CD4-positive, alpha-beta T cell treated with Interleukin-6 at 100 ng/mL for 8 hours (primary cell): ENCODE measurements around the gene TRAF3.

Source experiments
- DNase-seq: peaks from one replicate; pipeline ENCODE4 v3.0.0-alpha.2; 2020; ENCODE audit warnings: mixed read lengths, low spot score

The TRAF3 gene

GRCh38 chr14:102776761-102777710 lies at the start of gene TRAF3:
Gene TRAF3 (plus strand): TSS chr14:102777449. CDS start chr14:102870202, 92,753 bp downstream.
- DNase-seq: peak; percentile 87

- no peak for DNase-seq
Measured at GRCh38 chr14:102728501-102728900, 48.7 kb upstream of the TRAF3 start.

- no peak for DNase-seq
Measured at GRCh38 chr14:102729268-102729667, 48.0 kb upstream of the TRAF3 start.

- DNase-seq: no peak
Measured at GRCh38 chr14:102729825-102730224, 47.4 kb upstream of the TRAF3 start.

- no peak for DNase-seq
Measured at GRCh38 chr14:102731101-102731870, 46.0 kb upstream of the TRAF3 start.

- no peak for DNase-seq
Measured at GRCh38 chr14:102731871-102732800, 45.1 kb upstream of the TRAF3 start.

GRCh38 chr14:102732924-102733323 lies 44.3 kb upstream of the TRAF3 start:
- no peak for DNase-seq

GRCh38 chr14:102733326-102733725 lies 43.9 kb upstream of the TRAF3 start:
- no peak for DNase-seq

- DNase-seq: no peak
Measured at GRCh38 chr14:102734436-102734835, 42.8 kb upstream of the TRAF3 start.

GRCh38 chr14:102736956-102737355 lies 40.3 kb upstream of the TRAF3 start:
- DNase-seq: no peak

GRCh38 chr14:102737402-102738372 lies 39.6 kb upstream of the TRAF3 start:
- DNase-seq: no peak

GRCh38 chr14:102738373-102739189 lies 38.7 kb upstream of the TRAF3 start:
- DNase-seq: no peak

- DNase-seq: no peak
Measured at GRCh38 chr14:102739190-102739469, 38.1 kb upstream of the TRAF3 start.

- no peak for DNase-seq
Measured at GRCh38 chr14:102746634-102747438, 30.4 kb upstream of the TRAF3 start.

- DNase-seq: no peak
Measured at GRCh38 chr14:102748806-102749205, 28.4 kb upstream of the TRAF3 start.

GRCh38 chr14:102749393-102750305 lies 27.6 kb upstream of the TRAF3 start:
- no peak for DNase-seq

- no peak for DNase-seq
Measured at GRCh38 chr14:102750376-102750775, 26.9 kb upstream of the TRAF3 start.

- DNase-seq: no peak
Measured at GRCh38 chr14:102751088-102751487, 26.2 kb upstream of the TRAF3 start.
